Mucosa of gallbladder (tissue), 1 donor: Measurements from ENCODE around the gene CKMT2. TPM values are rescaled to one million over a fixed set of nuclear protein-coding genes. Genes with fewer than 3 reads are reported as not detected.
A peak's percentile ranks its signal among the peaks of the same experiment; 100 is the strongest.

ENCODE experiments used
- DNase-seq: peaks from one replicate; pipeline ENCODE4 v3.0.0-alpha.2; 2020; ENCODE audit warnings: low spot score
- total RNA-seq: library from RNA; stranded (reverse); gene quantifications from one replicate; pipeline ENCODE4 v1.2.1, GENCODE V29; 2021
- donor health status: DM: no; HTN: no; CAD: no.

CKMT2 gene
- total RNA-seq, 1 donor from 2014 or later: 61.7 TPM

GRCh38 chr5:81216152-81216551 lies 17.0 kb upstream of the CKMT2 start:
- DNase-seq: no peak

- DNase-seq: no peak
Measured at GRCh38 chr5:81219389-81219788, 13.7 kb upstream of the CKMT2 start.

DNA sequence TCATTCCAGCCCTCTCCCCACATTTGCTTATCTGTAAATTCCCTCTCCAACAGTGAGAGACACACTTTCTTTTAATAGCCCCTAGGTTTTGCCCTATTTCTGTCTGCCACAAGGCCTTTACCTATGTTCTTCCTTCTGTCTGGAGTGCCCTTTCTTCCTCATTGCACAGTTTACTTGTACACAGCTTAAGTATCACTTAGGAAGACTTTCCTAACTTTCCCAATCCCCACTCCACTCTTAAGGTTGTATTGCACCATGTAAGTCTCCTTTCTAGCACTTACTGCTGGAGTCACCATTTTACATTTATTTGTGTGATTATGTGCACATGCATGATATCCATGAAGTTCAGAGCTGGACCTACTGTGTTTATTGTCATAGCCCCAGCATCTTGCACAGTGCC lies 10.8 kb upstream of the CKMT2 start:
- no peak for DNase-seq

- no peak for DNase-seq
Measured at GRCh38 chr5:81225463-81225862, 7.7 kb upstream of the CKMT2 start.

- no peak for DNase-seq
Measured at GRCh38 chr5:81226286-81226685, 6.8 kb upstream of the CKMT2 start.

DNA sequence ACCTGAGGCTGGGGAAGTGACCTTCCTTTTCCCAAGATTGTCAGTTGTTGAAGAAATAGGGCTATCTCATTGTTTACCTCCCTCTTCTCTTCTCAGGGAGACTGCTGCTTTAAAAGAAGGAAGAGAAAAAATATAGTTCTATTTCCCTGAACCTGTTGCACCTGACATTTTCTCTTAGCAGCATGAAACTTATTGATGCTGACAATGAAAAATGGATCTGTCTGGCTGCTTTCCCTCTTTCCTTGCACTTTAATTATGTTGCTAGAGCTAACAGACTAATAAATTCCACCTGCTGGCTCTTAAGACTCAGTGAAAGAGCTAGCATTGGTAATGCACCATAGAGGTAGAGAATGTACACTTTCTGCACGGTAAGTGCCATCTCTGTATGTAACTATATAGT lies 6.2 kb upstream of the CKMT2 start:
- DNase-seq: no peak

DNA sequence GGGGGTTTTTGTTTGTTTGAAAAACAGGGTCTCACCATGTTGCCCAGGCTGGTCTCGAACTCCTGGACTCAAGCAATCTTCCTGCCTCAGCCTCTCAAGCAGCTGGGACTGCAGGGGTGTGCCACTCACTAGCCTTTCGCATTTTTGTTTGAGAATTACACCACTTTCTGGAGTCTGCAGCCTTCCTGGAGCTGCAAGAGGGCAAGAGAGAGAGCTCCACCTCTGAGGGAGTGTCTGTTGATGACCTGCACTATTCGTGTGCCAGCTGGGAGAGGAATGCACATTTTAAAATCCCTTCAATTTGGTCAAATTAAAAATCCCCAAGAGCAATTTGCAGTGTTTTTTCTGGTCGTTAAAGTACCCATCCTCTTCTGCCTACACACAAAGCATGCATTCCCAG lies 5.0 kb upstream of the CKMT2 start:
- no peak for DNase-seq

- no peak for DNase-seq
Measured at GRCh38 chr5:81230416-81230815, 2.7 kb upstream of the CKMT2 start.

- DNase-seq: peak; percentile 56
Measured at GRCh38 chr5:81232464-81233079, 550 bp upstream of the CKMT2 start.

GRCh38 chr5:81234299-81234698 lies 1.2 kb downstream of the CKMT2 start:
- no peak for DNase-seq

DNA sequence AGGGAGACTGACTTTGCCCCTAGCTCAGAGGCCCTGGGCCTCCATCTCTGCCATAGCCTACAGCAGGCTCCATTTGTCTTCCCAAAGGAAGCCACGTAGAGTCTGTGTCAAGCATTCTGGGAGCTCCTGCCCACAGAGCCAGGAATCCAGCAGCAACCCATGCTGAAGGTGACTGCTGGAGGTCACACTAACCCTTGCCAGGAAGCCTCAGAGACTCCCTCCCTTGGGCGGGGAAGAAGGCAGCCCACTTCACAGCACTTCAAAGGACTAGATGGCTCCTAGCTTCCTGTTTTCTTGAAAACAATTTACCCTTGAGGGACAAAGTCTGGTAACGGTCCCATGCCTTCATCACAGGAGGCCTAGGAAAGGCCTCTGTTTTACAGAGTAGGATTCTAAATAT lies 1.7 kb downstream of the CKMT2 start:
- DNase-seq: no peak

DNA sequence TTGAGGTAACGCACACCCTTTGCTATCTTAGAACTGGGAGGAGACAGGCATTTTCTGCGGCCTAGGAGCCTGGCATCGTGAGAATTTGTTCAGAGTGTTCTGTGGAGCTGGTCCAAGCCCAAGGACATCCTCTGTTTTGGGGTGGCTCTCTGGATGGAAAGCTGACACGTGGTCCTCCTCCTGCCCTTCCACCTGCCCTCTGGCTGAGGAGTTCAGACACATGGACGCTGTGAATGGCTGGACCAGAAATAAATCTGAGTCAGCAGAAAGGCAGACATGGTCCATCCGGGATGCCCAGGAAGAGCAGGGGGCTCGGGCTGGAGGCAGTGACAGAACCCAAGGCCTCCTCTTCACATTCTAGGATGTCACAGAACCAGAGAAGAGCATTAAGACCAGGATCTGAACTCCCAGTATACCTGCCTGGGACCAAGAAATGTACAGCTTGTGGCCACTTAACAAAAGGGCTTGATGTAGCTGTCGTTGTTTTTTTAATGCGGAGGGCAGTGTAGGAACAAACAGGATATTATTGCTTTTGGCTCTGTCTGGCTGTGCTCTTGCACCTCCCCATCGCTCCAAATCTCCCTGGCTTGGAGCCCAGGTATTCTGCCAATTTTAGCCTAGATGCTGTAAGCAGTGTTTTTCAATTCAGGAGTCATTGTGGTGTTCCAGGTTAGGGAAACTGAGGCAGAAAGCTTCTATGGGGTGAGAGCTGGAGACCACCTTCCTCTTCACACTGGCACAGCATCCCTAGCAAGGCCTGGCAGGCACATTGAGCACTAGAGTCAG lies 2.4 kb downstream of the CKMT2 start:
- no peak for DNase-seq

GRCh38 chr5:81238460-81238859 lies 5.3 kb downstream of the CKMT2 start:
- no peak for DNase-seq

DNA sequence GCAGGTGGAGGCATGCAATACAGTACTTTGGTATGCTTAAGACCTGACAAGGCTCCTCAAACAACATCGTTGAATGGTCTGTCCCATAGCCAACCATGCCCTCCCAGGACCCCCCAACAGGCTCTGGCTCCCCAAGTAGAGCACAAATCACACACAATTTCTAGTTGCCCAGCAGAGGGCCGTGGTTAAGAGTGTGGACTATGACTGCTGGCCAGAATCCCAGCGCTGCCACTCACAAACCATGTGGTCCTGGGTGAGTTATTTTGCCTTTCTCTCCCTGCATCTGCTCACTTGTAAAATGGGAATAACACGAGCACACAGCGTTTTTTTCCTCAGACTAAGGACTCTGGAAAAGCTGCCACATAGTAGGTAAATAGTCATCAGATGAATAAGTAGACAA lies 6.5 kb downstream of the CKMT2 start:
- DNase-seq: no peak

DNA sequence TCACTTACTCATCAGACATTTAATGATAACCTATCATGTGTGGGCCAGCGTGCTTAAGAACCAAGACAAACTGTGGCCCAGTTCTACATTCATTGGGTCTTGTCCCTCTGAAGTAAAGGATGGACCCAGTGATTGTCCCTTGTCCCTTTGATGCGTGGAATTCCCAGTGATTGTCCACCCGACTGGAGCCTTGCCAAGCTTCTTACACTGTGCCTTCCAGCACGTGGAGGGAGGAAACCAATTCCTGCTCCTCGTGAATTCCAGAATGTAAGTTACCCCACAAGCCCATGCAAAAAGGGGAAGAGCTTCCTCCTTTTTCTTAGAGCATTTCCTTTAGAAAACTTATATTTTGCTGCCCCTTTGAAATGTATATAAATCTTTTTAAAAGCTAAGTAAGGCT lies 7.9 kb downstream of the CKMT2 start:
- no peak for DNase-seq

GRCh38 chr5:81241961-81242648 lies 9.0 kb downstream of the CKMT2 start:
- no peak for DNase-seq

DNA sequence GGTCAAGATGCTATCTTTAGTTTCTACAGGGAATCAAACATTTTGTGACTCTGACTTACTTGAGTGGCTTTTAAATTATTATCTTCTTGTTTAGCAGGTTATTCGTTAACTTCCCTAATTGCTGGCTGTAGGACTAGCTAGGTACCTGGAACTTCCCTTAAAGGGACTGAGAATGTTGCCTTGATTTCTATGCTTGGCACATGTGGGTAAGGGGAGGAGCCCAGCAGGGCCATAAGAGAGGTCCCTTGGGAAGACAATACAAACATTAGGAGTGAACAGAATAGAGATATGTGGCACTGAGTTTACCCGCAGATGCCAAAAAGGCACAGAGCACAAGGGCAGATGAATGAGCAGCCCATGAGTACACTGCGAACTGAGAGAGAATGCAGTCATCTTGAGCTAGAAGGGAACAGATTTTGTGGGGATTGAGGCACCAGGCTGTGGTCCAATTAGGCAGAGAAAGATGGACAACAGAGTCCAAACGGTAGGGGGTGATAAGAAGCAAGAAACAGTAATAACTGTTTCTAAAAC lies 9.8 kb downstream of the CKMT2 start:
- DNase-seq: peak; percentile 25

- DNase-seq: no peak
Measured at GRCh38 chr5:81244451-81244850, 11.3 kb downstream of the CKMT2 start.

GRCh38 chr5:81245871-81246235 lies 12.7 kb downstream of the CKMT2 start:
- no peak for DNase-seq

DNA sequence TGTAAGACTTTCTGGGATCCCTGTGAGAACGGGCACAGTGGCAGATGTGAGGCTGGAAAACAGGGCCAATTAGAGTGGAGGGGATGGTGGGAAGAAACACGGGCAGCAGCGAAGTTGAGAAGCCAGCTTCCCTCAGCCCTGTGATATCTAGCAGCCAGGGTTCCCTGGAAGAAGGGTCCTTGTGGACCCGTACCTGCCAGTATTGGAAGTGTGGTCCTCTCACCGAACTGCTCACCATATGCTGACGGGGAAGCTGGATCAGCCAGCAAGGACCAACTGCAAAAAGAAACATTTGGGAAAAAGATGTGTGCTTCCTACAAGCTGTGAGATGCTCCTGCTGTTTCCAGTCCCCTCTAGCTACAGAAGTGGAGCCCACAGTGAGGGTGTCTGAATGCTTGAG lies 13.6 kb downstream of the CKMT2 start:
- no peak for DNase-seq

GRCh38 chr5:81247441-81247972 lies 14.4 kb downstream of the CKMT2 start:
- no peak for DNase-seq

GRCh38 chr5:81249240-81249639 lies 16.1 kb downstream of the CKMT2 start:
- DNase-seq: no peak

GRCh38 chr5:81250004-81250403 lies 16.9 kb downstream of the CKMT2 start:
- no peak for DNase-seq
